ENCODE measurements around the gene BAK1.
"Not testable (repeated sequence)": the region's sequence is repeated elsewhere in the genome, so short reads cannot be mapped to it uniquely, and the experiment has no call there.

The BAK1 gene

GRCh38 chr6:33532431-33532830 is 47.6 kb downstream of the BAK1 start:
- H3K4me3 ChIP-seq (ENCODE audit: low read length); H3K36me3 ChIP-seq (ENCODE audit: control insufficient read depth, insufficient read depth, low read length); H3K9ac ChIP-seq (ENCODE audit: low read length); H3K9me3 ChIP-seq (ENCODE audit: control insufficient read depth, low read length); H3K27me3 ChIP-seq (ENCODE audit: control insufficient read depth, insufficient read depth, low read length); H3K4me1 ChIP-seq (ENCODE audit: control insufficient read depth, insufficient read depth, low read length): not testable (repeated sequence)

- H3K4me3 ChIP-seq (ENCODE audit: low read length); H3K36me3 ChIP-seq (ENCODE audit: control insufficient read depth, insufficient read depth, low read length); H3K9ac ChIP-seq (ENCODE audit: low read length); H3K9me3 ChIP-seq (ENCODE audit: control insufficient read depth, low read length); H3K27me3 ChIP-seq (ENCODE audit: control insufficient read depth, insufficient read depth, low read length); H3K4me1 ChIP-seq (ENCODE audit: control insufficient read depth, insufficient read depth, low read length): not testable (repeated sequence)
These were observed 49.5 kb downstream of the BAK1 start for GRCh38 chr6:33530617-33531016.

Measured in mucosa of stomach (tissue), 1 donor.